ENCODE results near the gene CMTM8. TPM values are rescaled to one million over a fixed set of nuclear protein-coding genes. Genes with fewer than 3 reads are reported as not detected.
"Not testable (repeated sequence)": the region's sequence is repeated elsewhere in the genome, so short reads cannot be mapped to it uniquely, and the experiment has no call there.

The CMTM8 gene
- total and polyA plus RNA-seq, 3 experiments from 2014 or later, result 3.3 to 4.1 (median 3.3) TPM

- Histone ChIP-seq H3K27ac (ENCODE audit: low read depth, low read length) (no peak overlapping the region), H3K36me3 (ENCODE audit: insufficient read depth, low read length) (no peaks in the 10 kb centered on the region), H3K4me1 (ENCODE audit: insufficient read depth, low read length) (peaks cover 18% of the 10 kb centered on the region), H3K4me3 (ENCODE audit: low read length) (no peak overlapping the region), H3K27me3 (ENCODE audit: insufficient read depth, low read length, poor library complexity, severe bottlenecking) (no peaks in the 10 kb centered on the region), H3K9me3 (ENCODE audit: low read length) (no peaks in the 10 kb centered on the region)
- Mint-ChIP-seq H3K4me3 (no peak overlapping the region), H3K4me1 (peaks cover 11 to 20% (median 16%) of the 10 kb centered on the region in 3 donors), H3K36me3 (peaks cover 0 to 2% (median 0%) of the 10 kb centered on the region in 3 donors), H3K9me3 (no peaks in the 10 kb centered on the region), H3K27me3 (no peaks in the 10 kb centered on the region), H3K27ac (no peak overlapping the region)
- DNase-seq, result no peak
- CTCF ChIA-PET, result interaction anchor here (0.9 to 12.7 kb wide), 21 partner anchors 7 to 199 kb away, joined by 3 to 199 read pairs (median 4); partner anchors contain the start of gene CMTM7
- POLR2A ChIA-PET, result interaction anchor here (0.9 kb wide), 1 partner anchor 15 kb away, joined by 3 read pairs; the partner anchor contains the start of gene CMTM7
These were observed 137.6 kb downstream of the CMTM8 start for GRCh38 chr3:32376115-32376514.

DNA sequence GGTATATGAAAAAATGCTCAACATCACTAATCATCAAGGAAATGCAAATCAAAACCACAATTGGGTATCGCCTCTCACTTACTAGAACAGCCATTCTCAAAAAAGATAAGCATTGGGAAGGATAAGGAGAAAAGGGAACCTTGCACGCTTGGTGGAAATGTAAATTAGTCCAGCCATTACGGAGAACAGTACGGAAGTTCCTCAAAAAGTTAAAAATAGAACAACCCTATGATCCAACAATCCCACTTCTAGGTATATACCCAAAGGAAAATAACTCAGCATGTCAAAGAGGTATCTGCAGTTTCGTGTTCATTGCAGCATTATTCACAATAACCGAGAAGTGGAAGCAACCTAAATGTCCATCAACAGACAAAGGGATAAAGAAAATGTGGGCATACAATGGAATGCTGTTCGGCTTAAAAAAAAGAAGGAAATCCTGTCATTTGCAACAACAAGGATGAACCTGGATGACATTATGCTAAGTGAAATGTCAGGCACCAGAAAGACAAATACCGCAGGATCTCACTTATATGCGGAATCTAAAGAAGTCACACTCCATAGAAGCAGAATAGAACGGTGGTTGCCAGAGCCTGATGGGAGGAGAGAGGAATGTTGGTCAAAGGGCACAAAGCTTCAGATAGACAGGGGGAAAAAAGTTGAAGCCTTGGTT is 141.5 kb downstream of the CMTM8 start:
- DNase-seq, result no peak
- Mint-ChIP-seq H3K27me3 (peaks cover 4 to 9% of the 10 kb centered on the region in 2 donors), H3K4me1 (peaks cover 4 to 6% (median 4%) of the 10 kb centered on the region in 3 donors), H3K9me3 (no peaks in the 10 kb centered on the region), H3K27ac (peak overlapping the region in 1 of 8 donors; percentile 64), H3K36me3 (peaks cover 0 to 2% (median 0%) of the 10 kb centered on the region in 3 donors), H3K4me3 (no peak overlapping the region)
- CTCF ChIA-PET, result no interaction called here
- Histone ChIP-seq H3K27me3 (ENCODE audit: insufficient read depth, low read length, poor library complexity, severe bottlenecking) (no peaks in the 10 kb centered on the region), H3K36me3 (ENCODE audit: insufficient read depth, low read length) (no peaks in the 10 kb centered on the region), H3K4me3 (ENCODE audit: low read length) (no peak overlapping the region), H3K4me1 (ENCODE audit: insufficient read depth, low read length) (no peaks in the 10 kb centered on the region), H3K9me3 (ENCODE audit: low read length) (no peaks in the 10 kb centered on the region), H3K27ac (ENCODE audit: low read depth, low read length) (no peak overlapping the region)
- POLR2A ChIA-PET, result no interaction called here

GRCh38 chr3:32381922-32382321 is 143.4 kb downstream of the CMTM8 start:
- no peak overlapping the region for H3K27ac Mint-ChIP-seq
- DNase-seq, result no peak
- H3K4me1 Mint-ChIP-seq, result no peaks in the 10 kb centered on the region
- Histone ChIP-seq H3K9me3 (ENCODE audit: low read length) (no peaks in the 10 kb centered on the region), H3K36me3 (ENCODE audit: insufficient read depth, low read length) (no peaks in the 10 kb centered on the region), H3K4me1 (ENCODE audit: insufficient read depth, low read length) (no peaks in the 10 kb centered on the region), H3K4me3 (ENCODE audit: low read length) (no peak overlapping the region), H3K27ac (ENCODE audit: low read depth, low read length) (no peak overlapping the region), H3K27me3 (ENCODE audit: insufficient read depth, low read length, poor library complexity, severe bottlenecking) (no peaks in the 10 kb centered on the region)
- ChIA-PET POLR2A (no interaction called here), CTCF (interaction anchor here (2.2 kb wide), 1 partner anchor 86 kb away, joined by 8 read pairs; no protein-coding TSS in a partner anchor)
- no peak overlapping the region for H3K4me3 Mint-ChIP-seq
- peaks cover 4 to 13% of the 10 kb centered on the region in 2 donors for H3K27me3 Mint-ChIP-seq
- no peaks in the 10 kb centered on the region for H3K36me3 Mint-ChIP-seq
- H3K9me3 Mint-ChIP-seq, result no peaks in the 10 kb centered on the region

DNA sequence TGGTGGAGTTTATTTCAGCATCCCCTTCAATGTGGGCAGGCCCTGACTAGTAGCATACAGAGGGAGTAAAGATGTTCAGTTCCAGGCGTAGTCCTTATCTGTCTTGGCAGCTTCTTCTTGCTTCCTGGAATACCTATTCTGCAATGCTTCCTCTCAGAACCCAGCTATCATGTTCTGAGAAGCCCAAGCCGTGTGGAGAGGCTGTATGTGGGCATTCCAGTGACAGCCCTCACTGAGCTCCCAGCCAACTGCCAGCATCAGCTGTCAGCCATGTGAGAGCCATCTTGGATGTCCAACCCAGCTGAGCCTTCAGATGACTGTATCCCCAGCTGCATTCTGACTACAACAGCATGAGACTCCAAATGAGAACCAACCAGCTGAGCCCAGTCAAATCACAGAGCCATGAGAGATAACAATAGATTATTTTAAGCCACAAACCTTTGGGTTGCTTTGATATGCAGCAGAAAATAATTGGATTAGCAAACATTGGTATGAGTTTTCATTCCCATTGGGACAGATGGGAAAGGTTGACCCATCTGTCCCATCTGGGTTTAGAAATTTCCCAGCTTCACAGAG is 144.7 kb downstream of the CMTM8 start:
- Histone ChIP-seq H3K4me3 (ENCODE audit: low read length) (no peak overlapping the region), H3K9me3 (ENCODE audit: low read length) (no peaks in the 10 kb centered on the region), H3K27ac (ENCODE audit: low read depth, low read length) (no peak overlapping the region), H3K27me3 (ENCODE audit: insufficient read depth, low read length, poor library complexity, severe bottlenecking) (no peaks in the 10 kb centered on the region), H3K4me1 (ENCODE audit: insufficient read depth, low read length) (no peaks in the 10 kb centered on the region), H3K36me3 (ENCODE audit: insufficient read depth, low read length) (no peaks in the 10 kb centered on the region)
- Mint-ChIP-seq H3K27ac (no peak overlapping the region), H3K4me1 (no peaks in the 10 kb centered on the region), H3K36me3 (no peaks in the 10 kb centered on the region), H3K27me3 (peaks cover 4 to 13% of the 10 kb centered on the region in 2 donors), H3K4me3 (no peak overlapping the region), H3K9me3 (no peaks in the 10 kb centered on the region)
- POLR2A ChIA-PET, result no interaction called here
- DNase-seq, result no peak
- CTCF ChIA-PET, result interaction anchor here (1.0 to 2.2 kb wide), 3 partner anchors 8 to 85 kb away, joined by 3 to 9 read pairs (median 8); no protein-coding TSS in a partner anchor

GRCh38 chr3:32384938-32385337 is 146.5 kb downstream of the CMTM8 start:
- no peak overlapping the region for H3K27ac ChIP-seq (ENCODE audit: low read depth, low read length)
- Mint-ChIP-seq H3K4me1 (peaks cover 0 to 10% (median 0%) of the 10 kb centered on the region in 3 donors), H3K9me3 (no peaks in the 10 kb centered on the region), H3K27ac (peak overlapping the region in 1 of 8 donors; percentile 29), H3K27me3 (peaks cover 4 to 13% of the 10 kb centered on the region in 2 donors), H3K36me3 (no peaks in the 10 kb centered on the region), H3K4me3 (no peak overlapping the region)
- CTCF ChIA-PET, result interaction anchor here (1.0 to 17.3 kb wide), 2 partner anchors 10 to 83 kb away, joined by 4 to 131 read pairs; no protein-coding TSS in a partner anchor
- no peak for DNase-seq
- no peak overlapping the region for H3K4me3 ChIP-seq (ENCODE audit: low read length)
- POLR2A ChIA-PET, result no interaction called here
- H3K4me1 ChIP-seq (ENCODE audit: insufficient read depth, low read length), result no peaks in the 10 kb centered on the region
- no peaks in the 10 kb centered on the region for H3K9me3 ChIP-seq (ENCODE audit: low read length)
- no peaks in the 10 kb centered on the region for H3K27me3 ChIP-seq (ENCODE audit: insufficient read depth, low read length, poor library complexity, severe bottlenecking)
- no peaks in the 10 kb centered on the region for H3K36me3 ChIP-seq (ENCODE audit: insufficient read depth, low read length)

DNA sequence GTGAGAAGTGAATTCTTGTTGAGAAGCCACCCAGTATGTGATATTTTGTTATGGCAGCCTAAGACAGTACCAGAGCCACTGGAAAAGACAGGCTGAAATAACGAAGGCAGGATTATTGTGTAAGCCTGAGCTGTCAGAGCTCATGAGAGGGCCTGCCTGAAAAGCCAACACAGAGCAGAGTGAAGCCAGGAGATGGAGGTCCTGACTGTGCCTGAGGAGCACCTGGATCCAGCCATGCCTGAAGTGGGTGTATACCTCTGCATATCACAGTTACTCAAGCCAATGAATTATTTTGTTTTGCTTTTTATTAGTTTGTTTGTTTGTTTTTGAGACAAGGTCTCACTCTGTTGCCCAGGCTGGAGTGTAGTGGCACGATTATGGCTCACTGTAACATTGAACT is 149.0 kb downstream of the CMTM8 start:
- H3K4me1 ChIP-seq (ENCODE audit: insufficient read depth, low read length), result peaks cover 8% of the 10 kb centered on the region
- H3K36me3 ChIP-seq (ENCODE audit: insufficient read depth, low read length), result no peaks in the 10 kb centered on the region
- no peaks in the 10 kb centered on the region for H3K27me3 ChIP-seq (ENCODE audit: insufficient read depth, low read length, poor library complexity, severe bottlenecking)
- POLR2A ChIA-PET, result no interaction called here
- CTCF ChIA-PET, result interaction anchor here (16.2 to 17.3 kb wide), 2 partner anchors 15 to 81 kb away, joined by 131 to 160 read pairs; no protein-coding TSS in a partner anchor
- no peak overlapping the region for H3K27ac ChIP-seq (ENCODE audit: low read depth, low read length)
- H3K4me3 ChIP-seq (ENCODE audit: low read length), result no peak overlapping the region
- Mint-ChIP-seq H3K27me3 (peaks cover 4 to 11% of the 10 kb centered on the region in 2 donors), H3K4me3 (no peak overlapping the region), H3K36me3 (peaks cover 0 to 11% (median 0%) of the 10 kb centered on the region in 3 donors), H3K4me1 (peaks cover 10 to 20% (median 12%) of the 10 kb centered on the region in 3 donors), H3K9me3 (no peaks in the 10 kb centered on the region), H3K27ac (peak overlapping the region in 2 of 8 donors; percentile 67 to 72)
- DNase-seq, result no peak
- H3K9me3 ChIP-seq (ENCODE audit: low read length), result no peaks in the 10 kb centered on the region

DNA sequence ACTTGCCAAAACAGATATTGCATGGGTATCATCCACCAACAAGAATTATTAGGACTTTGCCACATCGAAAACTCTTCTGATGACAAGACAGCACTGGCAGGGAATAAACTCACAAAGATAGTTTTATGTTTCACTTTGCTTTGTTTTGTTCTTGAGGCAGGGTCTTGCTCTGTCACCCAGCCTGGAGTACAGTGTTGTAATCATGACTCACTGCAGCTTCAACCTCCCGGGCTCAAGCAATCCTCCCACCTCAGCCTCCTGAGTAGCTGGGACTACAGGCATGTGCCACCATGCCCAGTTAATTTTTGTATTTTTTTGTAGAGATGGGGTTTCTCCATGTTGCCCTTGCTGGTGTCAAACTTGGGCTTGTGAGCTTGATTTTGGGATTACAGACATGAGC is 151.1 kb downstream of the CMTM8 start:
- H3K4me3 ChIP-seq (ENCODE audit: low read length); DNase-seq; H3K36me3 ChIP-seq (ENCODE audit: insufficient read depth, low read length); H3K9me3 Mint-ChIP-seq; H3K27ac ChIP-seq (ENCODE audit: low read depth, low read length); H3K27me3 ChIP-seq (ENCODE audit: insufficient read depth, low read length, poor library complexity, severe bottlenecking); H3K27me3 Mint-ChIP-seq; H3K9me3 ChIP-seq (ENCODE audit: low read length): not testable (repeated sequence)
- CTCF ChIA-PET, result interaction anchor here (1.0 to 17.3 kb wide), 4 partner anchors 11 to 79 kb away, joined by 3 to 160 read pairs (median 67); no protein-coding TSS in a partner anchor
- Mint-ChIP-seq H3K36me3 (peaks cover 0 to 17% (median 0%) of the 10 kb centered on the region in 3 donors), H3K27ac (peak overlapping the region in 7 of 8 donors; percentile 20 to 70 (median 47)), H3K4me3 (peak overlapping the region in 4 of 7 donors; percentile 11 to 54 (median 46)), H3K4me1 (peaks cover 30 to 41% (median 31%) of the 10 kb centered on the region in 3 donors)
- H3K4me1 ChIP-seq (ENCODE audit: insufficient read depth, low read length), result peaks cover 19% of the 10 kb centered on the region
- POLR2A ChIA-PET, result interaction anchor here (0.7 kb wide), 1 partner anchor 71 kb away, joined by 5 read pairs; no protein-coding TSS in a partner anchor
